Measurements from ENCODE around the gene KLHL29.

GRCh38 chr2:23649819-23650218 is 264.8 kb downstream of the KLHL29 start:
- TF ChIP-seq CREB1 (IDR thresholded peaks at IDR 0.05; ENCODE audit: low read depth) = no peak
- no peak for TF ChIP-seq FOXM1 (IDR thresholded peaks at IDR 0.05; ENCODE audit: borderline replicate concordance, low read depth)
- no peak for TF ChIP-seq EP300 (IDR thresholded peaks at IDR 0.05; ENCODE audit: borderline replicate concordance)

Measured in Ishikawa (cell line).